NCI-H460 (cell line): ENCODE results near the gene TXLNB. TPM values are rescaled to one million over a fixed set of nuclear protein-coding genes. Genes with fewer than 3 reads are reported as not detected.
"Not testable (repeated sequence)": the region's sequence is repeated elsewhere in the genome, so short reads cannot be mapped to it uniquely, and the experiment has no call there.

ENCODE experiments used
- DNase-seq: peaks from one replicate; pipeline ENCODE4 v3.0.0-alpha.2; 2016; ENCODE audit warnings: low read depth; ENCODE audit errors: extremely low read depth
- total RNA-seq: library from RNA; depleted of rRNA; stranded (reverse); fragments of >200 nt; shearing (Covaris generic); gene quantifications from 2 replicates; pipeline ENCODE4 v1.2.3, GENCODE V29; 2014; rRNA removed

The TXLNB gene
- total RNA-seq, 1 experiment from 2014 or later, result not detected

DNA sequence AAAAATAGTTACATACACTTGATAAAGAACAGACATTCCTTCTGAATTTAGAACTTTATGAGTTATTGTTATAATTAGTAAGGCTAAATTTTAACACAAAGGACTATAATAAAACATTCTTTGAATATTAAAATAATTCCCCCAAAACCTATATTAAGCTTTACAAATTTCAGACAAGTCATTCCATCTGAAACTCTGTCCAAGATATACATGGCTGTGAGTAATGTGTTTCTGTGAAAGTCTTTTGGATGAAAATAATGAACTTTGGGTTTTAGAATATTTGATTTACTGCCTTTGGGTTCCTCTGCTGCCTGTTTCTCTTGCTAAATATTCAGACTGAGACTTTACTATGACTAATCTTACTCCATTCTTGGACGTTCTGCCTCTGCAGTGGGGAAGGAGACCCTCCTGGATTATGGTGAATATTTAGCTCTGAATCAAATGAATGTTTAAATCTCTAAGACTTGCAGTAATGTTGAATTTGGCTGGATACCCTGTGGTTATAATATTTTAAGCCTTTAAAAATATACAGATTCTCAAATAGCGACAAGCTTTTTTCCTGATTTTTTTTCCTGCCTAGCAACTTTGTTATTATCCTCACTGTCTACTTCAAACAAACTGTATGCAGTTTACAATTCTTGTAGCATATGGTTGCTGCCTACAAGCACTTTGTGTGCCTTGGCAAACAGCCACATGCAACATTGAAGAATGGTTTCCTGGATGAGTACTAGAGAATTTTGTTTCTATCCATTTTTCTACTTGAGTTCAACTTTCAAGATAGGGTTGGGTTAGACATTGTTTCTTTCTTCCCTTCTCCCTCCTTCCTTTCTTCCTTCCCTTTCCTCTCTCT is 51.4 kb downstream of the TXLNB start:
- DNase-seq, result no peak

DNA sequence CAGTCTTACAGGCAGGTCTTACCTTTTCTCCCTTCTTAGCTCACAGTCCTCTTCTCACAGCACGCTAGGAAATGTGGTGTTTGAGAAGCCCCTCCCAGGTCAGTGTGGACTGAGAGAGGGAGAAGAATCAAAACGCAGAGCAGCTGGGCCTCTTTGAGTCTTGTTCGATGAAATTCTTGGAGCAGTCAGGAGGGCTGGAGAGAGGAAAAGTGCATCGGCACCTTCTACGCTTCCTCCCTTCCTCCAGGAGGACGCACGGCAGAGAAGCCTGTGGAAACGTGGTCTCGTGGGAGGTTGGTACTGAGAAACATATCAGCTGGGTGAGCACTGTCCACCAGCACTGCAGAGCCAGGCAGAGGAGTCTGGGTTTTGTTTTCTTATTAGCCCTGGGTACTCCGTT is 52.7 kb downstream of the TXLNB start:
- no peak for DNase-seq

DNA sequence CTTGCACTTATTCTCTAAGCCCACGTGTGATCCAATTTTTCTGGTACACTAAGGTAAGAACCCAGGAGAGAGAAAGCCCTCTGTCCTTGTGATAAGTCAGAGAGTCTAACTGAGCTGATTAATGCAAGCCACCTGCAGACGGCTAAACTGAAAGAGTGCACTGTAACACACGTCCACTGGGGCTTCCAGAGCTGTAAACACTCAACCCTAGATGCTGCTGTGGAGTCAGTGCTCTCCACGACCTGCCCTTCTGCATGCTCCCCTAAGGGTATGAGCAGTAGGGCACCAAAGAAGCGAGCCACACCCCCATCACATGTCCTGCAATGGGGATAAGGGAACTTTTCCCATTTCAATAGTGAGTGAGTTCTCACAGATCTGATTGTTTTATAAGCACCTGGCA is 55.7 kb downstream of the TXLNB start:
- no peak for DNase-seq

DNA sequence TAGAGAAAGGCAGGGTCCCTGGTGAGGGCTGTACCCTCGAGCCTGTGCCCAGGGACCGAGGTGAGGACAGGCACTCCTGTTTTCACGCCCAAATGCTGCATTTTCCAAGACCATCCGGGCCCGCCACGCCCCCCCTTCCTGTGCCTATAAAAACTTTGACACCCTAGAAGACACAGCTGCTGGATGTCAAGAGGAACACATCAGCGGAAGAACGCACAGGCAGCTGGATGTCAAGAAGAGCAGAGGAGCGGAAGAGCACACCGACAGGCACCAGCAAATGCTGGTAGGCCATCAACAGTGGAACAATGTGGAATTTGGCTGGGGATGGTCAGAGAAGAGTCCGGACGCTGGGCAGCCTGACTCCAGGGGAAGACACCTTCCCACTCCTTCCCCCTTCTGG is 56.1 kb downstream of the TXLNB start:
- DNase-seq, result no peak

DNA sequence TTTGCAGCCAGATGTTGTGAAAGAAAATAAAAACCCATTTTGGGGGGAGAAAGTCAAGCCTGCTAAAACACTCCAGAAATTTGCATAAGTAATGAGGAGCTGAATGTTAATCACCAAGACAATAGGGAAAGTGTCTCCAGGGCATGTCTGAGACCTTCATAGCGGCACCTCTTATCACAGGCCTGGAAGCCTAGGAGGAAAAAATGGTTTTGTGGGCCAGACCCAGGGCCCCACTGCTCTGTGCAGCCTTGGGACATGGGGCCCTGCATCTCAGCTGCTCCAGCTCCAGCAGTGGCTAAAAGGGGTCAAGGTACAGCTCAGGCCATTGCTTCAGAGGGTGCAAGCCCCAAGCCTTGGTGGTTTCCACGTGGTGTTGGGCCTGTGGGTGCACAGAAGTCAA is 57.6 kb downstream of the TXLNB start:
- DNase-seq, result not testable (repeated sequence)

DNA sequence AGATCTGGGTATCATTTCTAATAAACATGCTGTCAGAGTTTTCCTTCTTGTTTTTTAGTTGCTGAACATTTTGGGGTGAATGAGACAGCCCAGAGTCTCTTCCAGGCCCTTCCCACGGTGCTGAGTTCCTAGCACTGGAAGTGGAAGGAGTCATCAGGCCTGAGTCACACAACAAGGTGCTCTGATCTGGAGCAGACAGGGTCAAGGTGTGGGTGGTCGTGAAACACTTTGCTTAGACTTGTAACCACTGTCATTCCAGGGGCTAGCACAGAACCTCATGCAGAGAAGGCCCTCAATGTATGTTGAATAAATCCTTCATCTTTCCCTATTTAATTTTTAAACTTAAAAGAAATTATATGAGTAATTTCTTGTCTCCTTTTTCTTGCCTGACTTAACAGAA is 60.6 kb downstream of the TXLNB start:
- no peak for DNase-seq

DNA sequence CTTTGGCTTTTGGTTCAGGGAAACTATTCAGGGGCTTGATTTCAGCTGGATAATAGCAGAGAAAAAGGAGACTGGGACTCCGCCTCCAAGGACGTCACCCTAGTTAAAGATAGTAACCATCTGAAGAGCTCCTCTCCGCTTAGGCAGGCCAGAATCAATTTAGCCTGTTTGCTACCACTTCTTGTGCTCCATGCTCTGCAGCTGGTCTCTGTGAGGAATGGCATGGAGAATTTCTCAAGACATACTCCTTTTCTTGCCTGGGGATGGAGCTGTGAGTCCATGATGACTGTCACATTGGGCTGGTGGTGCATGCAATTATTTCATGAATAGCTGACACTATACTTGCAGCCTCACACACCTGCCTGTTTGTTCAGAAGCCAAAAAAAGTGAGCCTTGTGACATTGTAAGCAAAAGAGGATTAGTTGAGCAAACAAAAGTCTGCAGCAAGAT is 61.4 kb downstream of the TXLNB start:
- DNase-seq, result no peak

DNA sequence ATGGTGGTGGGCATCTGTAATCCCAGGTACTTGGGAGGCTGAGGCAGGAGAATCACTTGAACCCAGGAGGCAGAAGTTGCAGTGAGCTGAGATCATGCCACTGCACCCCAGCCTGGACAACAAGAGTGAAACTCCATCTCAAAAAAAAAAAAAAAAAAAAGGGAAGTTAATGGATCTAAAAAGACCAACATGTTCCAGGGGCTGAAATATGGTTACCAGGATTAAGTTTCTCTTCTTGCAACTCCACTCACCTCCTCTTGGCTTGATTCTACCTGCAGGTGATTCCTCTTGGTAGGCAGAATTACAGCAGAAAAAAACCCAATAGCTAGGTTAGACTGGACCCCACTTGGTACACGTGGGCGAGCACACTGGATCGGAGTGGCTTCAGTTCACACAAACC is 63.4 kb downstream of the TXLNB start:
- not testable (repeated sequence) for DNase-seq

DNA sequence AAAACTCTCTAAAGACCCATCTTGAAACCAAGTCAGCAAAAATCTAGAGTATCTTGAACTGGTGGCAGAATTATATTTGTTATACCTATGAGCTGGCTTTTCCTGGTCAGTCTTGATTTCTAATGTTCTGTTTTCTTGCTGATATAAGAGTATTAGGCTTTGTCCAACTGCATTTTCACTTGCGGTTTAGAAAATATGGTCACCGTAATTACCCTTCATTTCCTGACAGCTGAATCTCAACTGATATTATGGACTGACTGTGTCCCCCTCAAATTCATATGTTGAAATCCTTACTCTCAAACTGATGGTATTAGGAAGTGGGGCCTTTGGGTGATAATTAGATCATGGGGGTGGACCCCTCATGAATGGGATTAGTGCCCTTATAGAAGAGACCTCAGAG is 72.1 kb downstream of the TXLNB start:
- no peak for DNase-seq

DNA sequence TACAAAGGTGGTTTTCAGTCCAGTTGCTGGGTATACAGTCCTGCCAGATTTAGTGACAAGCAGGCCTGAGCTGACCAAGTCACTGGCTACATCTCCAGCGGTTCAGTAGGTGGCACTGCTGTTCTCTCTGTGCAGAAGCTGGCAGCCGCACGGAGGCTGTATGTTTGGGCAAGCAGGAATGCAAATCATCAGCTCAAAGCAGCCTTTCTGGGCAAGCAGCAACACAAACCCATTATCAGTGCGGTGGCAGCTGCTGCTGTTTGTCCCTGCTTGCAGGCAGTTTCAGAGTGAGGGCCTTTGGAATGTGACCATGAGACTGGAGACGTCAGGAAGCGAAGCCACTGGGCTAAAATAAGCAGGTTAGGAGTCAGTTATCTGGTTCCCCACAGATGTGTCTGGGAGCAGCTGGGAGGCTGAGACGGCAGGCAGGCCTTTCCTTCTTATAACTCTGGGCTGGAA is 72.5 kb downstream of the TXLNB start:
- DNase-seq, result peak; percentile 58

DNA sequence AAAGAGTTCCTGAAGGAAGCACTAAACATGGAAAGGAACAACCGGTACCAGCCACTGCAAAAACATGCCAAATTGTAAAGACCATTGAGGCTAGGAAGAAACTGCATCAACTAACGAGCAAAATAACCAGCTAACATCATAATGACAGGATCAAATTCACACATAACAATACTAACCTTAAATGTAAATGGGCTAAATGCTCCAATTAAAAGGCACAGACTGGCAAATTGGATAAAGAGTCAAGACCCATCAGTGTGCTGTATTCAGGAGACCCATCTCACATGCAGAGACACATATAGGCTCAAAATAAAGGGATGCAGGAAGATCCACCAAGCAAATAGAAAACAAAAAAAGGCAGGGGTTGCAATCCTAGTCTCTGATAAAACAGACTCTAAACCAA is 79.3 kb downstream of the TXLNB start:
- DNase-seq, result not testable (repeated sequence)

DNA sequence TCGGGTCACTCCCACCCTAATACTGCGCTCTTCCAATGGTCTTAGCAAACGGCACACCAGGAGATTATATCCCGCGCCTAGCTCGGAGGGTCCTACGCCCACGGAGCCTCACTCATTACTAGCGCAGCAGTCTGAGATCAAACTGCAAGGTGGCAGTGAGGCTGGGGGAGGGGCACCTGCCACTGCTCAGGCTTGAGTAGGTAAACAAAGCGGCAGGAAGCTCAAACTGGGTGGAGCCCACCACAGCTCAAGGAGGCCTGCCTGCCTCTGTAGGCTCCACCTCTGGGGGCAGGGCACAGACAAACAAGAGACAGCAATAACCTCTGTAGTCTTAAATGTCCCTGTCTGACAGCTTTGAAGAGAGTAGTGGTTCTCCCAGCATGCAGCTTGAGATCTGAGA is 81.0 kb downstream of the TXLNB start:
- DNase-seq, result not testable (repeated sequence)

DNA sequence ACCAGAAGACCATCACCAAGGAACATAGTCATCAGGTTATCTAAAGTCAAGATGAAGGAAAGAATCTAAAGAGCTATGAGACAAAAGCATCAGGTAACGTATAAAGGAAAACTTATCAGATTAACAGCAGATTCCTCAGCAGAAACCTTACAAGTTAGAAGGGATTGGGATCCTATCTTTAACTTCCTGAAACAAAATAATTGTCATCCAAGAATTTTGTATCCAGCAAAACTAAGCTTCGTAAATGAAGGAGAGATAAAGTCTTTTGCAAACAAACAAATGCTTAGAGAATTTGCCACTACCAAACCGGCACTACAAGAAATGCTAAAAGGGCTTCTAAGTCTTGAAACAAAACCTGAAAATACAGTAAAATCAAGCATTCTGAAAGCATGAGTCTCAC is 86.0 kb downstream of the TXLNB start:
- no peak for DNase-seq

DNA sequence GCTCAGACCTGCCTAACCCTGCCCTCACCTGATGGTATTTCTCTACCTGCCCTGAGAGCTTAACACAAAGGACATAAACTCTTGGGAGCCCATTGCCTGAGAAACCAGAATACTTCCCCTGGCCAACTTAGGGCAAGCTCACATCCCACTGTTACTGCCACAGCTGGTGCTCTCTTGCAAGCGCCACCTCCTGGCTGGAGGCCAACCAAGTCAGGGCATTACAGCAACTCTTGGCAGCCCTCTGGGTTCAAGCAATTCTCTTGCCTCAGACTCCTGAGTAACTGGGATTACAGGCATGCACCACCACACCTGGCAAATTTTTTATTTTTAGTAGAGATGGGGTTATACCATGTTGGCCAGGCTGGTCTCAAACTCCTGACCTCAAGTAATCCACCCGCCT is 86.8 kb downstream of the TXLNB start:
- no peak for DNase-seq

DNA sequence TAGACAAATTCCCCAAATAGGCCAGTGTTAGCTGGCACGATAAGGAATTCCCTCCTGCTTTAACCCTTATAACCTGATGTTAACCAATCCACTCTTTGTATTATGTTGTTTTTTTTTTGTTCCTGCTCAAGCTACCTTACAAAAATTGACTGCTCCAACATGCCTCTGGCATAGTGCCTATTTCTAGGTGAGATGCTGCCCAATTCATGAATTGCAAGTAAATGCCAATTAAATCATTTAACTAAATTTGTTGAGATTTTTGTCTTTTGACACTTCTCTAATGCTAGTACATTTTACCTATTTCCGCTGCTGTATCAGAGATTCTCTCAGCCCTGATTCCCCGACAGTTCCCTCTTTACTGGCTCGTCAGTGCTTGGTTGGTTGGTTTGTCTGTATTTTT is 90.4 kb downstream of the TXLNB start:
- no peak for DNase-seq

DNA sequence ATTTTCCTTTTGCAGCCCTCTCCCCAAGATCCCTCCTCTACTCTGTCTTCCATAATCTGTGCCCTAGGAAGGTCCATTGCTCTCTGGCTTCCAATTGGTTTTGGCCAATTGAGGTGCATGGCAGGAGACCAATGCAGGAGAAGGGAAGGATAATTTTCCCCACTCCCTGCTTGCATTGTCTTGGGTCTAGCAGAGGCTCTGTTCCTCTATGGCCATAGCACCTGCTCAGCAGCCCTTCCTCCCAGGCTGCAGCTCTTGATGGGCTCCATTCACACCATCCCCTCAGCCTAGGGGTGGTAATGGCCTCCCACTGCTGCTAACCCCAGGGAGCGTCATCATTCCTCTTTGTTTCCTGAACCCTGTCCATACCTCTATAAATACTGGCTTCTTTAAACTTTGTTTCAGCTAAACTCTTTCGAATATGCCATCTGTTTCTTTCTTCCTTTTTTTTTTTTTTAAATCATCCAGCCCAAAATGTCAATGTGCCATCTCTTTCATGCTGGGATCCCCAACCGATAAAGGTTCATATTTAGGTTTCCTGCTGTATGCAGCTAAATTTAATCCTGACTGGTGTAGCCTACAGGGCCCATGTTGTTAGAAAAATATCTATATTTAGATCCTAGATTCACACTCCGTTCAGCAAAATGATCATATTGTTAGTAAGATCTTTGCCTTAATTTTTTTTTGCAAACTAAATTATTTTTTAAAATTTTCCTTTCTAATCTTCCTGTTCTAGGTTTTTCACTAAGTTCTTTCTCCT is 93.1 kb downstream of the TXLNB start:
- DNase-seq, result no peak

DNA sequence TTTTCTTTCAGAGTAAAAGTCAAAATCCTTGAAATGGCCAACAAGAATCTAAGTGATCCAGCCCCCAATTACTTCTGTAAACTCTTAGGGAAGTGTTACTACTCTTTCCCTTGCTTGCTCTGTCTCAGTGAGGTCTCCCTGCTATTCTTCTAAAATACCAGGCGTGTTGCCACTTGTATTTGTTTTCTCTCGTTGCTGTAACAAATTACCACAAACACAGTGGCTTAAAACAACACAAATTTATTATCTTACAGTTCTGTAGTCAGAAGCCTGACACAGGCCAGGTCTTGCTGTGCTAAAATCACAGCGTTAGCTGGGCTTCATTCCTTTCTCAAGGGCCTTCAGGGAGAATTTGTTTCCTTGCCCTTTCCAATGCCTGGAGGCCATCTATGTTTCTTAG is 97.1 kb downstream of the TXLNB start:
- no peak for DNase-seq

Other genes starting within 250 kb of the TXLNB start
- 4.0 and 5.0 TPM in 2 replicates for gene HECA, start 156.9 kb downstream of the TXLNB start, total RNA-seq
- 41.1 and 51.5 TPM in 2 replicates for gene CITED2, start 82.7 kb upstream of the TXLNB start, total RNA-seq